ENCODE measurements around the gene NR6A1.

DNA sequence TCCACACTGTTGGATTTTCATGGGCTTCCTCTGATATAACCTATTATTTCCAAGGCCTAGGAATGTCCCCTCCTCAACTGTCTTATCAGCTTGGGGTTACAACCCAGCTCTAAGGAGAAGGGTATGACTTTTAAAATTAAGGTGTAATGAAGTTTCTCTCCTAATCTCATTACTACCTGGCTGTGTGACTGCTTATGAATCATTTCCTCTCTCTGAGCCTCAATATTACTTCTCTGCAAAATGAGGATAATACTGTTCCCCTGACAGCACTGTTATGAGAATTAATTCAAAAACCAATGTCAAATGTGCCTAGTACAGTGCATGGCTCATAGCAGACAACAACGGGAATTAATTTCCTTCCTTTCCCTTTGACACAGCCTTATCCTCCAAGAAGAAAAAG lies 118.9 kb downstream of the NR6A1 start:
- TF ChIP-seq CTCF (conservative IDR thresholded peaks at IDR 0.05; ENCODE audit: low read depth in 2 of 2): no peak
- no peak for TF ChIP-seq EZH2 (IDR thresholded peaks at IDR 0.05; ENCODE audit: low read depth, unreplicated experiment)
- TF ChIP-seq EZH2phosphoT487 (IDR thresholded peaks at IDR 0.05; ENCODE audit: unreplicated experiment): no peak
- no peak for TF ChIP-seq POLR2AphosphoS5 (IDR thresholded peaks at IDR 0.05; ENCODE audit: low read depth)
- TF ChIP-seq JUNB (IDR thresholded peaks at IDR 0.05; ENCODE audit: unreplicated experiment): no peak
- no peak for TF ChIP-seq CREB1 (CRISPR knock-in tag; IDR thresholded peaks at IDR 0.05; ENCODE audit: low read depth)
- no peak for TF ChIP-seq REST (IDR thresholded peaks at IDR 0.05; ENCODE audit: unreplicated experiment)
- TF ChIP-seq, protein P1, sequence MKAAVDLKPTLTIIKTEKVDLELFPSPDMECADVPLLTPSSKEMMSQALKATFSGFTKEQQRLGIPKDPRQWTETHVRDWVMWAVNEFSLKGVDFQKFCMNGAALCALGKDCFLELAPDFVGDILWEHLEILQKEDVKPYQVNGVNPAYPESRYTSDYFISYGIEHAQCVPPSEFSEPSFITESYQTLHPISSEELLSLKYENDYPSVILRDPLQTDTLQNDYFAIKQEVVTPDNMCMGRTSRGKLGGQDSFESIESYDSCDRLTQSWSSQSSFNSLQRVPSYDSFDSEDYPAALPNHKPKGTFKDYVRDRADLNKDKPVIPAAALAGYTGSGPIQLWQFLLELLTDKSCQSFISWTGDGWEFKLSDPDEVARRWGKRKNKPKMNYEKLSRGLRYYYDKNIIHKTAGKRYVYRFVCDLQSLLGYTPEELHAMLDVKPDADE (IDR thresholded peaks at IDR 0.05): no peak
- TF ChIP-seq ZNF331 (CRISPR knock-in tag; IDR thresholded peaks at IDR 0.05; ENCODE audit: low read depth): no peak
- TF ChIP-seq, protein P2, sequence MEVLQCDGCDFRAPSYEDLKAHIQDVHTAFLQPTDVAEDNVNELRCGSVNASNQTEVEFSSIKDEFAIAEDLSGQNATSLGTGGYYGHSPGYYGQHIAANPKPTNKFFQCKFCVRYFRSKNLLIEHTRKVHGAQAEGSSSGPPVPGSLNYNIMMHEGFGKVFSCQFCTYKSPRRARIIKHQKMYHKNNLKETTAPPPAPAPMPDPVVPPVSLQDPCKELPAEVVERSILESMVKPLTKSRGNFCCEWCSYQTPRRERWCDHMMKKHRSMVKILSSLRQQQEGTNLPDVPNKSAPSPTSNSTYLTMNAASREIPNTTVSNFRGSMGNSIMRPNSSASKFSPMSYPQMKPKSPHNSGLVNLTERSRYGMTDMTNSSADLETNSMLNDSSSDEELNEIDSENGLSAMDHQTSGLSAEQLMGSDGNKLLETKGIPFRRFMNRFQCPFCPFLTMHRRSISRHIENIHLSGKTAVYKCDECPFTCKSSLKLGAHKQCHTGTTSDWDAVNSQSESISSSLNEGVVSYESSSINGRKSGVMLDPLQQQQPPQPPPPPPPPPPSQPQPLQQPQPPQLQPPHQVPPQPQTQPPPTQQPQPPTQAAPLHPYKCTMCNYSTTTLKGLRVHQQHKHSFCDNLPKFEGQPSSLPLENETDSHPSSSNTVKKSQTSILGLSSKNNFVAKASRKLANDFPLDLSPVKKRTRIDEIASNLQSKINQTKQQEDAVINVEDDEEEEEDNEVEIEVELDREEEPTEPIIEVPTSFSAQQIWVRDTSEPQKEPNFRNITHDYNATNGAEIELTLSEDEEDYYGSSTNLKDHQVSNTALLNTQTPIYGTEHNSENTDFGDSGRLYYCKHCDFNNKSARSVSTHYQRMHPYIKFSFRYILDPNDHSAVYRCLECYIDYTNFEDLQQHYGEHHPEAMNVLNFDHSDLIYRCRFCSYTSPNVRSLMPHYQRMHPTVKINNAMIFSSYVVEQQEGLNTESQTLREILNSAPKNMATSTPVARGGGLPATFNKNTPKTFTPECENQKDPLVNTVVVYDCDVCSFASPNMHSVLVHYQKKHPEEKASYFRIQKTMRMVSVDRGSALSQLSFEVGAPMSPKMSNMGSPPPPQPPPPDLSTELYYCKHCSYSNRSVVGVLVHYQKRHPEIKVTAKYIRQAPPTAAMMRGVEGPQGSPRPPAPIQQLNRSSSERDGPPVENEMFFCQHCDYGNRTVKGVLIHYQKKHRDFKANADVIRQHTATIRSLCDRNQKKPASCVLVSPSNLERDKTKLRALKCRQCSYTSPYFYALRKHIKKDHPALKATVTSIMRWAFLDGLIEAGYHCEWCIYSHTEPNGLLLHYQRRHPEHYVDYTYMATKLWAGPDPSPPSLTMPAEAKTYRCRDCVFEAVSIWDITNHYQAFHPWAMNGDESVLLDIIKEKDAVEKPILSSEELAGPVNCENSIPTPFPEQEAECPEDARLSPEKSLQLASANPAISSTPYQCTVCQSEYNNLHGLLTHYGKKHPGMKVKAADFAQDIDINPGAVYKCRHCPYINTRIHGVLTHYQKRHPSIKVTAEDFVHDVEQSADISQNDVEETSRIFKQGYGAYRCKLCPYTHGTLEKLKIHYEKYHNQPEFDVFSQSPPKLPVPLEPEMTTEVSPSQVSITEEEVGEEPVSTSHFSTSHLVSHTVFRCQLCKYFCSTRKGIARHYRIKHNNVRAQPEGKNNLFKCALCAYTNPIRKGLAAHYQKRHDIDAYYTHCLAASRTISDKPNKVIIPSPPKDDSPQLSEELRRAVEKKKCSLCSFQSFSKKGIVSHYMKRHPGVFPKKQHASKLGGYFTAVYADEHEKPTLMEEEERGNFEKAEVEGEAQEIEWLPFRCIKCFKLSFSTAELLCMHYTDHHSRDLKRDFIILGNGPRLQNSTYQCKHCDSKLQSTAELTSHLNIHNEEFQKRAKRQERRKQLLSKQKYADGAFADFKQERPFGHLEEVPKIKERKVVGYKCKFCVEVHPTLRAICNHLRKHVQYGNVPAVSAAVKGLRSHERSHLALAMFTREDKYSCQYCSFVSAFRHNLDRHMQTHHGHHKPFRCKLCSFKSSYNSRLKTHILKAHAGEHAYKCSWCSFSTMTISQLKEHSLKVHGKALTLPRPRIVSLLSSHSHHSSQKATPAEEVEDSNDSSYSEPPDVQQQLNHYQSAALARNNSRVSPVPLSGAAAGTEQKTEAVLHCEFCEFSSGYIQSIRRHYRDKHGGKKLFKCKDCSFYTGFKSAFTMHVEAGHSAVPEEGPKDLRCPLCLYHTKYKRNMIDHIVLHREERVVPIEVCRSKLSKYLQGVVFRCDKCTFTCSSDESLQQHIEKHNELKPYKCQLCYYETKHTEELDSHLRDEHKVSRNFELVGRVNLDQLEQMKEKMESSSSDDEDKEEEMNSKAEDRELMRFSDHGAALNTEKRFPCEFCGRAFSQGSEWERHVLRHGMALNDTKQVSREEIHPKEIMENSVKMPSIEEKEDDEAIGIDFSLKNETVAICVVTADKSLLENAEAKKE (CRISPR knock-in tag; IDR thresholded peaks at IDR 0.05): no peak
- no peak for TF ChIP-seq STAT1 (IDR thresholded peaks at IDR 0.05; ENCODE audit: unreplicated experiment)
